ENCODE results near the gene VTCN1. TPM values are rescaled to one million over a fixed set of nuclear protein-coding genes. Genes with fewer than 3 reads are reported as not detected.
A peak's percentile ranks its signal among the peaks of the same experiment; 100 is the strongest.

The VTCN1 gene
- polyA plus RNA-seq, 2 of the 4 experiments (the other 2 are of a cell fraction), result 0.04 to 0.18 TPM

GRCh38 chr1:117094841-117095604, 115.7 kb downstream of the VTCN1 start:
- H3K4me1 ChIP-seq, result peaks cover 14% of the 10 kb centered on the region
- no peak overlapping the region for H3K27ac ChIP-seq
- ChIA-PET CTCF (interaction anchor here (0.9 to 3.0 kb wide), 7 partner anchors 17 to 358 kb away, joined by 3 to 14 read pairs (median 4); no protein-coding TSS in a partner anchor), POLR2A (no interaction called here)
- no peaks in the 10 kb centered on the region for H3K9me3 ChIP-seq
- TF ChIP-seq RARB (CRISPR knock-in tag; IDR thresholded peaks at IDR 0.05) (no peak), PHF8 (IDR thresholded peaks at IDR 0.05; ENCODE audit: borderline replicate concordance, low read depth) (no peak), CTCF (IDR thresholded peaks at IDR 0.05) (no peak), ZC3H11A (IDR thresholded peaks at IDR 0.05) (no peak), ZNF302 (CRISPR knock-in tag; IDR thresholded peaks at IDR 0.05) (no peak), JUN (IDR thresholded peaks at IDR 0.05) (no peak), CHD2 (IDR thresholded peaks at IDR 0.05; ENCODE audit: low read length, partially characterized antibody) (no peak), NPAS2 (CRISPR knock-in tag; IDR thresholded peaks at IDR 0.05; ENCODE audit: borderline replicate concordance) (no peak), NR3C1 (IDR thresholded peaks at IDR 0.05) (no peak)
- ATAC-seq (no peak), DNase-seq (ENCODE audit: low read depth in 1 of 2, low spot score in 1 of 2) (no peak), FAIRE-seq (no peak)
- no peak overlapping the region for H3K4me3 ChIP-seq
- WGBS (ENCODE audit: missing lambda C conversion rate), result 90% methylated on average over 7 of the region's 7 CpGs
- H3K4me2 ChIP-seq, result no peak overlapping the region

- POLR2A ChIA-PET, result no interaction called here
- no peak overlapping the region for H3K4me3 ChIP-seq
- peak overlapping the region; percentile 51 to 62 for H3K27ac ChIP-seq
- no peaks in the 10 kb centered on the region for H3K9me3 ChIP-seq
- DNase-seq (ENCODE audit: low read depth in 1 of 2, low spot score in 1 of 2) (peak; percentile 10 to 25), ATAC-seq (peak; percentile 39 to 76; a peak in 3 of 6 replicates), FAIRE-seq (no peak)
- CTCF ChIA-PET, result interaction anchor here (0.9 to 3.0 kb wide), 9 partner anchors 12 to 357 kb away, joined by 3 to 14 read pairs (median 4); no protein-coding TSS in a partner anchor
- TF ChIP-seq CTCF (IDR thresholded peaks at IDR 0.05) (no peak), RAD21 (conservative IDR thresholded peaks at IDR 0.05 in 1 of 2, IDR thresholded peaks at IDR 0.05 in 1 of 2) (0 out of 5 replicates have a peak, but pooled peaks of 1 of the 2 experiments have one; percentile 2)
- peaks cover 14% of the 10 kb centered on the region for H3K4me1 ChIP-seq
- 86% methylated on average over 5 of the region's 6 CpGs for WGBS (ENCODE audit: missing lambda C conversion rate)
- 0 out of 3 replicates have a peak overlapping the region, but pooled peaks have one; percentile 20 for H3K4me2 ChIP-seq
Measured at GRCh38 chr1:117093870-117094621, 116.7 kb downstream of the VTCN1 start.

Small RNAs within 50 kb of the gene (small RNA-seq; reads per million reads assigned to genes)
- gene MIR942 (4.3 to 304 (median 160) reads per million in 6 experiments), gene RF00017 (0 reads per million in 6 experiments)

Other genes with a start within 250 kb of the VTCN1 start
- gene CD101, start 209.2 kb downstream of the VTCN1 start, polyA plus RNA-seq (2011; rRNA removed), result 0.52 TPM in 2 replicates
- gene CD101, start 209.2 kb downstream of the VTCN1 start, polyA plus RNA-seq (2017; fragmentation: RNase III; extraction: RNeasy Plus Mini Kit Qiagen cat#74134 plus additional on column Dnase treatment), result 0.21 to 0.30 TPM (median 0.29 TPM) in 3 replicates
- 26.6 and 31.0 TPM in 2 replicates for gene TTF2, start 150.6 kb downstream of the VTCN1 start, polyA plus RNA-seq (2011; rRNA removed)
- 14.5 to 16.5 TPM (median 16.1 TPM) in 3 replicates for gene TTF2, start 150.6 kb downstream of the VTCN1 start, polyA plus RNA-seq (2017; fragmentation: RNase III; extraction: RNeasy Plus Mini Kit Qiagen cat#74134 plus additional on column Dnase treatment)
- gene TRIM45, start 89.2 kb downstream of the VTCN1 start, polyA plus RNA-seq (2011; rRNA removed), result 3.4 TPM in 2 replicates
- gene TRIM45, start 89.2 kb downstream of the VTCN1 start, polyA plus RNA-seq (2017; fragmentation: RNase III; extraction: RNeasy Plus Mini Kit Qiagen cat#74134 plus additional on column Dnase treatment), result 2.1 to 3.0 TPM (median 2.9 TPM) in 3 replicates
- 18.1 and 18.7 TPM in 2 replicates for gene MAN1A2, start 156.5 kb upstream of the VTCN1 start, polyA plus RNA-seq (2011; rRNA removed)
- gene MAN1A2, start 156.5 kb upstream of the VTCN1 start, polyA plus RNA-seq (2017; fragmentation: RNase III; extraction: RNeasy Plus Mini Kit Qiagen cat#74134 plus additional on column Dnase treatment), result 7.9 to 10.2 TPM (median 8.5 TPM) in 3 replicates

Data from A549 (cell line).